Measurements from ENCODE around the gene DCTPP1. TPM values are rescaled to one million over a fixed set of nuclear protein-coding genes. Genes with fewer than 3 reads are reported as not detected.

DCTPP1 gene
- total and polyA plus RNA-seq, 2 of the 4 experiments (the other 2 are of a cell fraction), result 24.9 to 45.5 TPM

DNA sequence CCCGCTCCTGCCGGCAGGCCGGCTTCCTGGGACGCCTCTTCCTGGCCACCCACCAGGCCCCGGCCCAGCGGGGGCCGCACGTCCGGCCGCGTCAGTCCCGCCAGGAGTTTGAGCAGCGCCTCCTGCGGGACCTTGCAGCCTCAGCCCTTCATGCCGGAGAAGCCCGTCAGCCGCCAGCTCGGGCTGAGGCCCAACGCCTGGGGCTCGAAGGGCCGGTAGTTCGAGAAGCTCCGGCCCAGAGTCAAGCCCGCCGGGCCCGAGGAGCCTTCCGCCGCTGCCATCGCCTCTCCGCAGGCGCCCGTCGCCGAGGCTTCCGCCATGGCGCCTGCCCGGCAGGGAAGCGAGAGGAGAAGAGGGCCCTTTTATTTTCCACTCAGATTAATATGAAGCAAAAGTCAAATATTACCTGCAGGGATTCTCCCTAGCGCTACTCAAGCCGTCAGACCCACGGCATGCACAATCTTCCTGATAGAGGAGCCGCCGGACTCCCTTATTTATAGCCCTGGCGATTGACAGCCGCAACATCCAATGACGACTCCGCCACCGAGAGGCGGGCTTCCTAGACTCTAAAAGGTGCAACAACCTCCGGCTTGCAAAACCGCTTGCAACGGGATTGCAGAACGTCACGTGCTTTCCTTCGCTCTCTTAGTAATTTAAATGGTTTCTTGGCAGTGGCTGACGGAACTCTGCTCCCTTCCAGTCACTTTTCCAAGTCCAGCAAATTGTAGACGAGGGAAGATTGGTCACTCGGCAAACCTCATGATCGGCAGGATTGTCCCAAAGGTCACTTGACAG is 15.8 kb upstream of the DCTPP1 start, which contains the start of gene SEPHS2:
Gene SEPHS2 (minus strand): TSS at position 467 of the 795 bp plus-strand sequence. CDS start 147 bp downstream, at position 320.
- H2AFZ ChIP-seq (replicated peaks; ENCODE audit: low read length, poor library complexity), result peak within 1 kb of the TSS; percentile 87
- ChIA-PET POLR2A (ENCODE audit: unreplicated experiment) (interaction anchor here (0.6 kb wide), 1 partner anchor 41 kb away, joined by 4 read pairs; no protein-coding TSS in a partner anchor), CTCF (no interaction called here)
- 0 out of 2 replicates have a peak, but pooled peaks cover 5% of the 10 kb centered on the region for H3K9me3 ChIP-seq (ENCODE audit: control insufficient read depth, insufficient read depth, low read length)
- H3K4me3 ChIP-seq (ENCODE audit: insufficient read depth, low read depth, low read length), result peak within 1 kb of the TSS; percentile 65
- H3K4me2 ChIP-seq (ENCODE audit: low read depth, low read length), result peak within 1 kb of the TSS; percentile 100
- H3K4ac ChIP-seq (ENCODE audit: low read depth, low read length), result peak within 1 kb of the TSS; percentile 88
- H2BK5ac ChIP-seq (ENCODE audit: low read depth, low read length, poor library complexity, severe bottlenecking), result peak within 1 kb of the TSS; percentile 81
- peaks cover 9% of the 10 kb centered on the region for H3K36me3 ChIP-seq (ENCODE audit: control insufficient read depth, insufficient read depth, low read length)
- in situ Hi-C loops (cut with MboI; ENCODE audit: low sequenced_read_pairs) (loop anchor here (5.0 kb wide), 2 partner anchors 152 to 187 kb away; no protein-coding TSS in a partner anchor), dilution Hi-C loops (cut with HindIII; ENCODE audit: low sequenced_read_pairs, unreplicated experiment) (no loop called here), intact Hi-C loops (cut with micrococcal nuclease) (no loop called here)
- peak within 1 kb of the TSS; percentile 95 for H3K23ac ChIP-seq (ENCODE audit: low read depth, low read length)
- ATAC-seq (ENCODE audit: low read depth) (peak; percentile 97), DNase-seq (peak; percentile 97)
- peak within 1 kb of the TSS; percentile 11; the same call in 1 of the 2 replicates for H2BK20ac ChIP-seq (ENCODE audit: low read depth, low read length)
- H3K14ac ChIP-seq (replicated peaks; ENCODE audit: low read depth, low read length), result peak within 1 kb of the TSS; percentile 93
- H3K79me1 ChIP-seq (ENCODE audit: low read depth in 1 of 2, low read length in 2 of 2), result peaks cover 13 to 22% of the 10 kb centered on the region in 2 experiments
- 5% methylated on average over 26 of the region's 59 CpGs; no CpG with 5 or more reads in 1 of the 2 experiments for WGBS, 2 experiments (ENCODE audit: extremely low coverage in 2 of 2, insufficient read length in 1 of 2)
- H2BK120ac ChIP-seq (ENCODE audit: low read depth, low read length), result peak within 1 kb of the TSS; percentile 48
- peak within 1 kb of the TSS; percentile 98 for H2AK5ac ChIP-seq (ENCODE audit: low read depth, low read length)
- peak within 1 kb of the TSS; percentile 61 for H3K27ac ChIP-seq (ENCODE audit: insufficient read depth, low read length)
- no peak within 1 kb of the TSS; the same call in 2 of the 3 replicates for H2BK15ac ChIP-seq (ENCODE audit: low read depth, low read length)
- H4K8ac ChIP-seq (ENCODE audit: low read depth in 2 of 2, low read length in 2 of 2), result peak within 1 kb of the TSS; percentile 80 to 99
- H3K18ac ChIP-seq (ENCODE audit: low read depth, low read length), result peak within 1 kb of the TSS; percentile 92
- H3K4me1 ChIP-seq (ENCODE audit: control insufficient read depth, insufficient read depth, low read length), result peaks cover 5% of the 10 kb centered on the region
- BruUV-seq (replicated peaks), result TSS peak; percentile 81
- H2AK9ac ChIP-seq (replicated peaks; ENCODE audit: low read depth, low read length, poor library complexity), result peak within 1 kb of the TSS; percentile 87
- no peaks in the 10 kb centered on the region for H3K27me3 ChIP-seq (ENCODE audit: control insufficient read depth, insufficient read depth, low read length)
- H4K20me1 ChIP-seq (ENCODE audit: insufficient read depth, low read length), result 0 out of 2 replicates have a peak, but pooled peaks cover 4% of the 10 kb centered on the region
- H3K9ac ChIP-seq (ENCODE audit: low read depth, low read length), result peak within 1 kb of the TSS; percentile 80
- H3K56ac ChIP-seq (ENCODE audit: extremely low read depth, insufficient read depth, low read length), result peak within 1 kb of the TSS; percentile 57; the same call in 1 of the 2 replicates
- peaks cover 7% of the 10 kb centered on the region for H3K9me1 ChIP-seq (ENCODE audit: insufficient read depth, low read length)
- peak within 1 kb of the TSS; percentile 85 for H4K91ac ChIP-seq (ENCODE audit: insufficient read depth, low read depth, low read length)
- H4K5ac ChIP-seq (ENCODE audit: low read depth, low read length), result peak within 1 kb of the TSS; percentile 97
- TF ChIP-seq SMC3 (IDR thresholded peaks at IDR 0.05; ENCODE audit: low read depth, low read length), result peak; percentile 30; the same call in 1 of the 2 replicates
- TF ChIP-seq RCOR1 (IDR thresholded peaks at IDR 0.05; ENCODE audit: insufficient replicate concordance, low read length), result no peak
- TF ChIP-seq MAFK (IDR thresholded peaks at IDR 0.05; ENCODE audit: low read depth, low read length), result no peak
- peak; percentile 47; the same call in 1 of the 2 replicates for TF ChIP-seq MXI1 (IDR thresholded peaks at IDR 0.05; ENCODE audit: borderline replicate concordance, low read depth, low read length)
- TF ChIP-seq, protein P1, sequence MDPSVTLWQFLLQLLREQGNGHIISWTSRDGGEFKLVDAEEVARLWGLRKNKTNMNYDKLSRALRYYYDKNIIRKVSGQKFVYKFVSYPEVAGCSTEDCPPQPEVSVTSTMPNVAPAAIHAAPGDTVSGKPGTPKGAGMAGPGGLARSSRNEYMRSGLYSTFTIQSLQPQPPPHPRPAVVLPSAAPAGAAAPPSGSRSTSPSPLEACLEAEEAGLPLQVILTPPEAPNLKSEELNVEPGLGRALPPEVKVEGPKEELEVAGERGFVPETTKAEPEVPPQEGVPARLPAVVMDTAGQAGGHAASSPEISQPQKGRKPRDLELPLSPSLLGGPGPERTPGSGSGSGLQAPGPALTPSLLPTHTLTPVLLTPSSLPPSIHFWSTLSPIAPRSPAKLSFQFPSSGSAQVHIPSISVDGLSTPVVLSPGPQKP (IDR thresholded peaks at IDR 0.05; ENCODE audit: borderline replicate concordance, low read depth, low read length), result no peak
- TF ChIP-seq FOS (IDR thresholded peaks at IDR 0.05; ENCODE audit: low read depth, low read length), result no peak
- TF ChIP-seq NFE2L2 (IDR thresholded peaks at IDR 0.05; ENCODE audit: low read depth, low read length), result no peak
- TF ChIP-seq POLR2A (IDR thresholded peaks at IDR 0.05; ENCODE audit: low read depth, low read length), result peak; percentile 95
- 0 out of 2 replicates have a peak, but pooled peaks have one; percentile 70 for TF ChIP-seq CHD1 (IDR thresholded peaks at IDR 0.05; ENCODE audit: low read depth, low read length)
- TF ChIP-seq RAD21 (IDR thresholded peaks at IDR 0.05; ENCODE audit: low read length), result peak; percentile 35
- 0 out of 2 replicates have a peak, but pooled peaks have one; percentile 40 for TF ChIP-seq MAZ (IDR thresholded peaks at IDR 0.05; ENCODE audit: borderline replicate concordance, low read depth, low read length)
- TF ChIP-seq, protein P2, sequence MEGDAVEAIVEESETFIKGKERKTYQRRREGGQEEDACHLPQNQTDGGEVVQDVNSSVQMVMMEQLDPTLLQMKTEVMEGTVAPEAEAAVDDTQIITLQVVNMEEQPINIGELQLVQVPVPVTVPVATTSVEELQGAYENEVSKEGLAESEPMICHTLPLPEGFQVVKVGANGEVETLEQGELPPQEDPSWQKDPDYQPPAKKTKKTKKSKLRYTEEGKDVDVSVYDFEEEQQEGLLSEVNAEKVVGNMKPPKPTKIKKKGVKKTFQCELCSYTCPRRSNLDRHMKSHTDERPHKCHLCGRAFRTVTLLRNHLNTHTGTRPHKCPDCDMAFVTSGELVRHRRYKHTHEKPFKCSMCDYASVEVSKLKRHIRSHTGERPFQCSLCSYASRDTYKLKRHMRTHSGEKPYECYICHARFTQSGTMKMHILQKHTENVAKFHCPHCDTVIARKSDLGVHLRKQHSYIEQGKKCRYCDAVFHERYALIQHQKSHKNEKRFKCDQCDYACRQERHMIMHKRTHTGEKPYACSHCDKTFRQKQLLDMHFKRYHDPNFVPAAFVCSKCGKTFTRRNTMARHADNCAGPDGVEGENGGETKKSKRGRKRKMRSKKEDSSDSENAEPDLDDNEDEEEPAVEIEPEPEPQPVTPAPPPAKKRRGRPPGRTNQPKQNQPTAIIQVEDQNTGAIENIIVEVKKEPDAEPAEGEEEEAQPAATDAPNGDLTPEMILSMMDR (conservative IDR thresholded peaks at IDR 0.05; ENCODE audit: low read depth, low read length), result peak; percentile 57
- TF ChIP-seq RFX5 (IDR thresholded peaks at IDR 0.05; ENCODE audit: low read depth, low read length), result no peak
- TF ChIP-seq BHLHE40 (IDR thresholded peaks at IDR 0.05; ENCODE audit: low read depth, low read length), result peak; percentile 95
